GM12875 (cell line): ENCODE data around the gene SLC12A1.

Source experiments
- H3K4me3 ChIP-seq: one replicate; pipeline ENCODE4 v1.5.1; 2011; ENCODE audit warnings: low read depth, low read length, control low read depth
- TF ChIP-seq, protein P1 (sequence below): IDR thresholded peaks from 2 replicates; pipeline ENCODE4 v1.5.1; 2011; ENCODE audit warnings: low read depth, mild to moderate bottlenecking, control low read depth, inconsistent platforms, low read length, moderate library complexity, borderline replicate concordance; ENCODE audit not compliant: insufficient read depth

Gene SLC12A1

DNA sequence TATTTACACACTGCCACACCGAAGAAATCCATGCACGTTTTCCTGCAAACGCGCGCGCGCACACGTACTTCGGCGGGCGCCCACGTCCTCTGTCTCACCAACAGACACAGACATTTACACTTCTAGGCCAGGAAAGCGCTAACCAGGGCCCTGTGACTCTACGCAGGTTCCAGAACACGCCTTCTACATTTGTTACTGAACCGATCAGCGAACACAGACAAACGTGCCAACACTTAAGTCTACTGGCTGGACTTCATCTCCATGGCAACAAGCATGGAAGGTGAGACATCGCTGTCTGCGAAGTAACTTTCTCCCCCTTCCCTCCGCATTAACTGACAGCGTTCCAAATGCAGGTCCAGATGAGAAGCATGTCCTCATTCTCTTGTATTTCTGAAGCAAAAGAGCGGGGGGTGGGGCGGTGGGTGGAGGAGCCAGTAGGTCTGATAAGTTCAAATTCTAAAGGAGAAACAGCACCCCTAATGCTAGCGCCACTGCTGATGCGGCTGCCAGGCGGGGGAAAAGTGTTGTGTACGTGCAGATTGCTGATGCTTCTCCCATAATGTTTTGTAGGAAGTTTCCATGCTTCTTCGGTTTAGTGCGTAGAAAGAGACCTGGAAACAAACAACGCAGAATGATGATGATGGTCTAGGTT lies 14.4 kb upstream of the SLC12A1 start, which contains the start of gene CTXN2:
CTXN2 (plus strand) TSS at position 92 of the 652 bp plus-strand sequence. CDS start 9,636 bp downstream, outside the sequence.
- TF ChIP-seq, protein P1, sequence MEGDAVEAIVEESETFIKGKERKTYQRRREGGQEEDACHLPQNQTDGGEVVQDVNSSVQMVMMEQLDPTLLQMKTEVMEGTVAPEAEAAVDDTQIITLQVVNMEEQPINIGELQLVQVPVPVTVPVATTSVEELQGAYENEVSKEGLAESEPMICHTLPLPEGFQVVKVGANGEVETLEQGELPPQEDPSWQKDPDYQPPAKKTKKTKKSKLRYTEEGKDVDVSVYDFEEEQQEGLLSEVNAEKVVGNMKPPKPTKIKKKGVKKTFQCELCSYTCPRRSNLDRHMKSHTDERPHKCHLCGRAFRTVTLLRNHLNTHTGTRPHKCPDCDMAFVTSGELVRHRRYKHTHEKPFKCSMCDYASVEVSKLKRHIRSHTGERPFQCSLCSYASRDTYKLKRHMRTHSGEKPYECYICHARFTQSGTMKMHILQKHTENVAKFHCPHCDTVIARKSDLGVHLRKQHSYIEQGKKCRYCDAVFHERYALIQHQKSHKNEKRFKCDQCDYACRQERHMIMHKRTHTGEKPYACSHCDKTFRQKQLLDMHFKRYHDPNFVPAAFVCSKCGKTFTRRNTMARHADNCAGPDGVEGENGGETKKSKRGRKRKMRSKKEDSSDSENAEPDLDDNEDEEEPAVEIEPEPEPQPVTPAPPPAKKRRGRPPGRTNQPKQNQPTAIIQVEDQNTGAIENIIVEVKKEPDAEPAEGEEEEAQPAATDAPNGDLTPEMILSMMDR, result no peak
- no peak within 1 kb of the TSS for H3K4me3 ChIP-seq

DNA sequence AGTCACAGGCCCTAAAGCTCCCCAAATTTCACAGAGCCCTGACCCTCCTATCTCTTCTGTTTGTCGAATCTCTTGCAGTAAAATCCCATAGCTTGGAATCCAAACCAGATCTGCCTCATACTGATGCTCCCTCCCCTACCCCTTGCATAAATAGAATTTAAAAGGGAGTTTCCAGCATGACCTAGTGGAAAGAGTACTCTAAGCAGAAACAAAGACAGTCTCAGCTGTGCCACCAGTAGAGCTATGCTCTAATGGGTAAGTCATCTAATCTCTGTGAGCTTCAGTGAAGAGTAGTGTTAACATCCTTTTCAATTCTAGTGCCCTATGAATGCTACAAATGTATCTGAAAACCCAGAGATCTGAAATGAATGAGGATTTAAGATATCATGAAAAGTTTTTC lies 4.0 kb upstream of the SLC12A1 start:
- TF ChIP-seq, protein P1, result no peak
- no peak overlapping the region for H3K4me3 ChIP-seq

DNA sequence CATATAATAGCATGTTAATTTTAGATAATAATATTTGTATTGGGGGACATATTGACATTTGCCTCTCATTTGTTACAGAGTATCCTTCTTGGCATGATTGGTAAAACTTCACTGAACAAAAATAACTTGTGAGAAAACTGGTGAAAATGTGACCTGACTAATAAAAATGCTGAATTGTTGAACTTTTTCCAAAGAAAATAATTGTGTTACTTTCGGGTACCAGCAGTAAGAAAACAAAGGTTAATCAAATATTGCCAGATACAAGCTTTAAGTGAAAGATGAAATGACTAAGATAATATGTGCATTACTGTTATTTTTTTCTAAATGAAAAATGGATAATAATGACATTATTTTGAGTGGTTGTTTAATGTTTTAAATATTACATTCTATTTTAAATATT lies 15.2 kb downstream of the SLC12A1 start:
- TF ChIP-seq, protein P1, result no peak
- no peak overlapping the region for H3K4me3 ChIP-seq

DNA sequence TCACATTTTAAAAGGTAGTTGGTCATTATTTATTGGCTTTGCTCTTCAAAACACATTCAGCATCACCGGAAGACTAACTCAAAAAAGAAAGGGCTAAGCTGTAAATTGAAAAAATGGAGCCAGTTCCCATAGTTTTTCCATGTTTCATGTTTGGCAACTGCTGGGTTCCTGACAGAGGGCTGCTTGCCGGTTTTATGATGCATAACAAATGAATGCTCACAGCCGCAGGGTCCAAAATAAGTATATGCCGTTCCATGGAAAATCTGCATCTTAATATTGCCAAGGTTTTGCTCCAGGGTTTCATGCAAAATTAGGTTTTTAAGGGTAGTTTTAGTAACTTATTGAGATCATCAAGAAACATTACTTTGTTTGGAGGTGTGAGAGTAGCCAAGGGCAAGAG lies 15.8 kb downstream of the SLC12A1 start:
- H3K4me3 ChIP-seq, result no peak overlapping the region
- TF ChIP-seq, protein P1, result no peak

DNA sequence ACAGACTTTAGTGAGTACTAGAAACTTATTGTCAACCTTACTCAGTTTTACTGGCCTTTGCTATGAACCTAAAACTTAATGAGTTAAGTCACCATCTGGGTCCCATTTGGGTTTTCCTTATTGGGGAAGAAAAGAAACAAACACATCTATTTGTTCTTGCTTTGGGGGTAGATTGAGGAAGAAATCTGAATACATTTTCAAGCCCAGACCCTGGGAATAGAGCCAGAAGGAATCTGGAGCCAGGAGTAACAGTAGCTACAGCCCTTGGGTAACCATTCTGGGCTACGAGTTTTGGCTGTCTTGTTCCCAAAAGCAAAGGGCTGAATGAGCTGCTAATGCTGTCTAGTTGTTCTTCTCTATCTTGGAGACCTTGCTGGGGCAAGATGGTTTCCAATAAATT lies 16.5 kb downstream of the SLC12A1 start:
- TF ChIP-seq, protein P1, result no peak
- no peak overlapping the region for H3K4me3 ChIP-seq

DNA sequence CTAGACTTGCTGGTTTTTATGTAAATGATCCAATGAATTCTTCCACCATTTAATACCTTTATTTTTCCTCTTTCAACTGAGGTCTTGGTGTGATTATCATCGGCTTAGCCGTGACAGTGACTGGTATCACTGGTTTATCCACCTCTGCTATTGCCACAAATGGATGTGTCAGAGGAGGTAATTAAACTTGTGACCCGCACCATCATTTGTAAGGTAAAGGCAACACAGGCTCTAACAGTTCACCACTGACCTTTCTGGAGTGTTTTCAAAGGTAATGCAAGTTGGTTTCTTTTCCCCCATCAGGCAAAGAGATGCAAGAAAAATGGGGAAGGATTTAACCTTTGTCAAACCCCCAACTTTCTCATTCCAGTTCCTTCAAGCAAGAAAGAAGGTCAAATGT lies 19.7 kb downstream of the SLC12A1 start:
- TF ChIP-seq, protein P1, result no peak

DNA sequence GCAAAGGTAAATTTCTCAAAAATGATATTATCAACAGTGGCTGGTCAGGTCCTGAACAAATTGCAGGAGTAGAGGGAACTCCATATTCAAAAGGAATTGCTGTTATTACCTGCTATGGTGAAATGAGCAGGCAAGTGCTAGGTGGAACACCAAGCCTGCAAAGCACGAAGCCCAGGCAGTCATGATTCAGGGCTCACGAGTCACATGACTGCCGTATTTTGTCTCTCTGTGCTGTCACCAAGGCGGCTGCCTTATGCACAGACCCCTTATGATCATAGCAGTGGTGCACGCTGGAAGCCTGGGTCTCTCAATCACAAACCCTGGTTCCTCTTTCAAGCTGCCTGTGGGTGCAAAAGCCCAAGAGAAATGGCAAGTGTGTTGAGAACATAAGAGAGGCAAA lies 24.4 kb downstream of the SLC12A1 start:
- no peak overlapping the region for H3K4me3 ChIP-seq
- TF ChIP-seq, protein P1, result no peak

More for the DNA sequence above, 19.7 kb downstream of the SLC12A1 start:
- no peak overlapping the region for H3K4me3 ChIP-seq
